CD4-positive, alpha-beta T cell (primary cell): ENCODE measurements around the gene CD72. TPM values are rescaled to one million over a fixed set of nuclear protein-coding genes. Genes with fewer than 3 reads are reported as not detected.
"Not testable (repeated sequence)": the region's sequence is repeated elsewhere in the genome, so short reads cannot be mapped to it uniquely, and the experiment has no call there.

Source experiments
- ATAC-seq: fragments of 200-7000 bp; cut with Tn5 transposase; one replicate; pipeline ENCODE4 v1.10.0; 2022; ENCODE audit warnings: mild to moderate bottlenecking; ENCODE audit not compliant: poor library complexity
- CTCF ChIA-PET: fragments of 350-600 bp; sonication (Branson Sonifier 250); formaldehyde crosslinking; loops from one replicate; lab custom pipeline; 2021; ENCODE audit warnings: antibody characterized with exemption, inconsistent platforms; lab: Charles Lee
- POLR2A ChIA-PET: fragments of 350-600 bp; sonication (Branson Sonifier 250); formaldehyde crosslinking; loops from one replicate; lab custom pipeline; 2021; ENCODE audit warnings: antibody characterized with exemption, inconsistent platforms; lab: Charles Lee
- DNase-seq, 14 experiments: peaks; one replicate each; pipeline ENCODE4 v3.0.0-alpha.2; 2013 to 2020; ENCODE audit warnings: mixed read lengths in 2 of 14
- H3K27ac ChIP-seq, 2 donors: one replicate each; pipeline versions ENCODE4 v1.5.1 to v1.7.0; 2013; ENCODE audit warnings: low read length in 2 of 2, low read depth in 1 of 2, mild to moderate bottlenecking in 1 of 2
- H3K27me3 ChIP-seq, 2 experiments: 1 replicate in 1 of 2; 2 replicates in 1 of 2; pipeline versions ENCODE4 v1.6.1 to v1.7.0; 2013; ENCODE audit warnings: low read length in 2 of 2, control low read depth in 1 of 2, mild to moderate bottlenecking in 1 of 2, moderate library complexity in 1 of 2; ENCODE audit not compliant: insufficient read depth in 2 of 2, control insufficient read depth in 1 of 2
- H3K36me3 ChIP-seq: one replicate; pipeline ENCODE4 v1.6.1; 2013; ENCODE audit warnings: low read length, control low read depth; ENCODE audit not compliant: insufficient read depth
- H3K4me1 ChIP-seq: one replicate; pipeline ENCODE4 v1.6.1; 2013; ENCODE audit warnings: low read length, control low read depth; ENCODE audit not compliant: insufficient read depth
- H3K4me3 ChIP-seq: one replicate; pipeline ENCODE4 v1.5.1; 2013; ENCODE audit warnings: mild to moderate bottlenecking, low read length, moderate library complexity
- H3K9me3 ChIP-seq, 2 experiments: 1 replicate in 1 of 2; 2 replicates in 1 of 2; pipeline versions ENCODE4 v1.6.1 to v1.7.0; 2013; ENCODE audit warnings: low read length in 2 of 2, mild to moderate bottlenecking in 2 of 2, control low read depth in 1 of 2, moderate library complexity in 1 of 2; ENCODE audit not compliant: control insufficient read depth in 1 of 2, insufficient read depth in 1 of 2
- H3K27ac Mint-ChIP-seq: one replicate; pipeline ENCODE4 v1.8.0; 2020; ENCODE audit warnings: mixed read lengths
- H3K27me3 Mint-ChIP-seq: one replicate; pipeline ENCODE4 v1.8.0; 2021; ENCODE audit warnings: mixed read lengths
- H3K36me3 Mint-ChIP-seq: one replicate; pipeline ENCODE4 v1.8.0; 2021; ENCODE audit warnings: low read depth, mixed read lengths
- H3K4me1 Mint-ChIP-seq: one replicate; pipeline ENCODE4 v1.8.0; 2021; ENCODE audit warnings: low read depth, mixed read lengths
- H3K4me3 Mint-ChIP-seq: one replicate; pipeline ENCODE4 v1.8.0; 2020; ENCODE audit warnings: mild to moderate bottlenecking, mixed read lengths
- H3K9me3 Mint-ChIP-seq: one replicate; pipeline ENCODE4 v1.8.0; 2020; ENCODE audit warnings: mixed read lengths
- intact Hi-C, 2 experiments: fragments of 100-400 bp; cut with DNase I in 1 of 2; cut with micrococcal nuclease in 1 of 2; formaldehyde crosslinking; loops; one replicate each; pipeline versions ENCODE4 v1.15.1 to v1.9.0; 2023 to 2025; cut with DNase I, micrococcal nuclease
- total RNA-seq, 174 experiments: library from RNA in 2 of 174; stranded (reverse) in 2 of 174; gene quantifications; one replicate each; pipeline ENCODE4 v1.2.3 and lab custom pipeline; 2021 to 2026
- TF ChIP-seq, protein P1 (sequence below): fragments of 200-600 bp; IDR thresholded peaks from one replicate; pipeline ENCODE4 v1.8.0; 2022; ENCODE audit warnings: antibody characterized with exemption, mild to moderate bottlenecking

Gene CD72
- total RNA-seq, 2 experiments from 2014 or later, result 2.3 to 3.6 TPM

DNA sequence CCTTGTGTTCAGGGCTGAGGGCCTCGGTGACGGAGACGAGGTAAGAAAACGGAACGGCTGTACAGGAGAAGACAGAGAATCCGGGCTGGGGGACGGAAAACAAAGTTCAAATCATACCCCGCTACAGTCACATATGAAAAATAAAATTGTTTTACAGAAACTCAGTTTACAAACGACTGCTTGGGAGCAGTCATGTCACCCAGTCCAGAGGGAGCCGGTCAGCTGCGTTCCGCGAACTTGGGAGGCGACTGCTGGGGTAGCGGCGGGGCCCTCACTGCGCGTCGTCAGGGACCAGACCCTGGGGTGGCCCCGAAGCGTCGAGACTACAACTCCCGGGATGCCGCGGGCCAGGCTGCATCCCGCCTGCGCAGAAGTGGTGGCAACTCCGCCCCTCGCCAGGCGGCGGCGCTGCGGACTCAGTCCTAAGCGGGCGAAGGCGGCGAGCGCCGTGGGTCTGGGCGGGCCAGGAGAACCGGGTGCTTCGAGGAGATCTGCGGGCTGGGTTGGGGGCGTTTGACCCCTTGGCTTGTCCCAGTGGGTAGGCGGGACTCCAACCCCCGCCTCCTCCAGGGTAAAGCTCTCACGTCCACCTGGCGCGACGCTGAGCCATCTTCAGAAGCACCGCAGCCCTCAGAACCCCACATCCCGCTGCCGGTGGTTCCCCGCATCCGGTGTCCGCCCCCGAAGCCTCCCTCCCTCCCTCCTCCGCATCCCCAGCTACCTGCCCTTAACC, 28.5 kb upstream of the CD72 start:
- H3K9me3 Mint-ChIP-seq, result no peaks in the 10 kb centered on the region
- ATAC-seq, result peak; percentile 83
- ChIA-PET CTCF (interaction anchor here (0.7 to 7.8 kb wide), 17 partner anchors 8 to 182 kb away, joined by 3 to 94 read pairs (median 7); partner anchors contain the start of genes ARHGEF39, CCDC107, CREB3 and FAM221B), POLR2A (interaction anchor here (0.5 to 6.3 kb wide), 28 partner anchors 8 to 1843 kb away, joined by 3 to 175 read pairs (median 8); partner anchors contain the start of genes ARHGEF39, CCDC107, CD72 and CREB3)
- Histone ChIP-seq H3K27me3 (no peaks in the 10 kb centered on the region), H3K4me1 (peaks cover 78% of the 10 kb centered on the region), H3K9me3 (no peaks in the 10 kb centered on the region), H3K4me3 (peak overlapping the region; percentile 72), H3K27ac (peak overlapping the region; percentile 80 to 82), H3K36me3 (peaks cover 8% of the 10 kb centered on the region)
- no peaks in the 10 kb centered on the region for H3K27me3 Mint-ChIP-seq
- DNase-seq, result peak; percentile 83 to 96 (median 88)
- H3K36me3 Mint-ChIP-seq, result peaks cover 32% of the 10 kb centered on the region
- H3K4me3 Mint-ChIP-seq, result peak overlapping the region; percentile 94
- H3K27ac Mint-ChIP-seq, result peak overlapping the region; percentile 94
- intact Hi-C loops, result loop anchor here (1.0 to 5.0 kb wide), 10 partner anchors 11 to 168 kb away; partner anchors contain the start of genes CCDC107 (in 1 of the 2), CREB3 (in 1 of the 2), GBA2 (in 1 of the 2) and HINT2 (in 1 of the 2)
- peaks cover 73% of the 10 kb centered on the region for H3K4me1 Mint-ChIP-seq
- TF ChIP-seq, protein P1, sequence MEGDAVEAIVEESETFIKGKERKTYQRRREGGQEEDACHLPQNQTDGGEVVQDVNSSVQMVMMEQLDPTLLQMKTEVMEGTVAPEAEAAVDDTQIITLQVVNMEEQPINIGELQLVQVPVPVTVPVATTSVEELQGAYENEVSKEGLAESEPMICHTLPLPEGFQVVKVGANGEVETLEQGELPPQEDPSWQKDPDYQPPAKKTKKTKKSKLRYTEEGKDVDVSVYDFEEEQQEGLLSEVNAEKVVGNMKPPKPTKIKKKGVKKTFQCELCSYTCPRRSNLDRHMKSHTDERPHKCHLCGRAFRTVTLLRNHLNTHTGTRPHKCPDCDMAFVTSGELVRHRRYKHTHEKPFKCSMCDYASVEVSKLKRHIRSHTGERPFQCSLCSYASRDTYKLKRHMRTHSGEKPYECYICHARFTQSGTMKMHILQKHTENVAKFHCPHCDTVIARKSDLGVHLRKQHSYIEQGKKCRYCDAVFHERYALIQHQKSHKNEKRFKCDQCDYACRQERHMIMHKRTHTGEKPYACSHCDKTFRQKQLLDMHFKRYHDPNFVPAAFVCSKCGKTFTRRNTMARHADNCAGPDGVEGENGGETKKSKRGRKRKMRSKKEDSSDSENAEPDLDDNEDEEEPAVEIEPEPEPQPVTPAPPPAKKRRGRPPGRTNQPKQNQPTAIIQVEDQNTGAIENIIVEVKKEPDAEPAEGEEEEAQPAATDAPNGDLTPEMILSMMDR, result peak; percentile 96

DNA sequence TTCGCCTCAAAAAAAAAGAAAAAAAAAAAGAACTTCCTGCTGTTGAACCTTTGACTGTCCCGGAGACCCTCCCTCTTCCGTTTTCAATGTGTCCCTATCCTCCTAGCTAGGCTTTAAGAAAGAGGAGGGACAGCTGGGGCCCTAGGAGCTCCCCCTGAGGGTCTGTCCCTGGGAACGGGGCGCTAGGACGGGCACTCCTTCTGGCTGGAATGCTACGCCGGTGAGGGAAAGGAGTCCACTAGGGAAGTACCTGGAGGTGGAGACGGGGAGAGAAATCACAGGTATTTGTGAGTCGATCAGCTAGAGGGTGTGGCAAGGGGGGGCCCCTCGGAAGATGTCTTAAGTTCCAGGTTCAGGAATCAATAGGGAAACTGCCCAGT, 27.9 kb upstream of the CD72 start:
- H3K27ac ChIP-seq, result peak overlapping the region; percentile 80 to 82
- H3K27me3 ChIP-seq, result no peaks in the 10 kb centered on the region
- Mint-ChIP-seq H3K36me3 (peaks cover 32% of the 10 kb centered on the region), H3K9me3 (no peaks in the 10 kb centered on the region), H3K4me1 (peaks cover 73% of the 10 kb centered on the region), H3K27me3 (no peaks in the 10 kb centered on the region), H3K4me3 (peak overlapping the region; percentile 94), H3K27ac (peak overlapping the region; percentile 94)
- H3K4me3 ChIP-seq, result peak overlapping the region; percentile 72
- peaks cover 8% of the 10 kb centered on the region for H3K36me3 ChIP-seq
- peaks cover 73% of the 10 kb centered on the region for H3K4me1 ChIP-seq
- POLR2A ChIA-PET, result interaction anchor here (0.6 to 6.3 kb wide), 23 partner anchors 11 to 1843 kb away, joined by 3 to 175 read pairs (median 10); partner anchors contain the start of genes ARHGEF39, CCDC107, CD72 and CREB3
- CTCF ChIA-PET, result interaction anchor here (1.1 to 7.8 kb wide), 14 partner anchors 13 to 529 kb away, joined by 3 to 94 read pairs (median 12); partner anchors contain the start of genes ARHGEF39, CCDC107, CREB3 and FAM221B
- no peaks in the 10 kb centered on the region for H3K9me3 ChIP-seq
- DNase-seq (peak in 2 of 14 experiments; percentile 39 to 47), ATAC-seq (no peak)
- intact Hi-C loops, result loop anchor here (1.0 to 5.0 kb wide), 7 partner anchors 41 to 169 kb away; partner anchors contain the start of genes CREB3 (in 1 of the 2), GBA2 (in 1 of the 2), HINT2 (in 1 of the 2) and RGP1 (in 1 of the 2)
- TF ChIP-seq, protein P1, result no peak

- not testable (repeated sequence) for H3K9me3 ChIP-seq, ATAC-seq, H3K36me3 ChIP-seq, H3K27me3 ChIP-seq, DNase-seq, H3K27me3 Mint-ChIP-seq, H3K9me3 Mint-ChIP-seq
- CTCF ChIA-PET, result interaction anchor here (0.7 to 7.8 kb wide), 12 partner anchors 14 to 539 kb away, joined by 3 to 94 read pairs (median 16); partner anchors contain the start of genes ARHGEF39, CCDC107, CREB3 and RMRP
- Mint-ChIP-seq H3K4me3 (peak overlapping the region; percentile 94), H3K4me1 (peaks cover 73% of the 10 kb centered on the region), H3K36me3 (peaks cover 32% of the 10 kb centered on the region), H3K27ac (peak overlapping the region; percentile 94)
- peak overlapping the region; percentile 80 to 82 for H3K27ac ChIP-seq
- intact Hi-C loops, result loop anchor here (1.0 to 5.0 kb wide), 7 partner anchors 41 to 169 kb away; partner anchors contain the start of genes CREB3 (in 1 of the 2), GBA2 (in 1 of the 2), HINT2 (in 1 of the 2) and RGP1 (in 1 of the 2)
- H3K4me3 ChIP-seq, result peak overlapping the region; percentile 72
- H3K4me1 ChIP-seq, result peaks cover 69% of the 10 kb centered on the region
- POLR2A ChIA-PET, result interaction anchor here (0.8 to 6.3 kb wide), 18 partner anchors 11 to 103 kb away, joined by 4 to 175 read pairs (median 12); partner anchors contain the start of genes ARHGEF39, CCDC107, CD72 and CREB3
Observed at GRCh38 chr9:35645736-35646135, 27.5 kb upstream of the CD72 start.
